A673 (cell line): ENCODE measurements around the gene TMEM61.

Source experiments
- EZH2 ChIP-seq: fragments of 200-600 bp; sonication (generic); IDR thresholded peaks from 2 replicates; pipeline ENCODE4 v1.6.1; 2017; ENCODE audit warnings: borderline replicate concordance, low read depth, mild to moderate bottlenecking, mixed read lengths, antibody characterized with exemption, low read length; ENCODE audit not compliant: poor library complexity, severe bottlenecking
- TF ChIP-seq, protein P1 (sequence below): fragments of 300-800, 200-600 bp; sonication (generic); conservative IDR thresholded peaks from 2 replicates; pipeline ENCODE4 v1.5.1; 2017; ENCODE audit warnings: low read depth, mild to moderate bottlenecking, antibody characterized with exemption, low read length, moderate library complexity, mixed read lengths

DNA sequence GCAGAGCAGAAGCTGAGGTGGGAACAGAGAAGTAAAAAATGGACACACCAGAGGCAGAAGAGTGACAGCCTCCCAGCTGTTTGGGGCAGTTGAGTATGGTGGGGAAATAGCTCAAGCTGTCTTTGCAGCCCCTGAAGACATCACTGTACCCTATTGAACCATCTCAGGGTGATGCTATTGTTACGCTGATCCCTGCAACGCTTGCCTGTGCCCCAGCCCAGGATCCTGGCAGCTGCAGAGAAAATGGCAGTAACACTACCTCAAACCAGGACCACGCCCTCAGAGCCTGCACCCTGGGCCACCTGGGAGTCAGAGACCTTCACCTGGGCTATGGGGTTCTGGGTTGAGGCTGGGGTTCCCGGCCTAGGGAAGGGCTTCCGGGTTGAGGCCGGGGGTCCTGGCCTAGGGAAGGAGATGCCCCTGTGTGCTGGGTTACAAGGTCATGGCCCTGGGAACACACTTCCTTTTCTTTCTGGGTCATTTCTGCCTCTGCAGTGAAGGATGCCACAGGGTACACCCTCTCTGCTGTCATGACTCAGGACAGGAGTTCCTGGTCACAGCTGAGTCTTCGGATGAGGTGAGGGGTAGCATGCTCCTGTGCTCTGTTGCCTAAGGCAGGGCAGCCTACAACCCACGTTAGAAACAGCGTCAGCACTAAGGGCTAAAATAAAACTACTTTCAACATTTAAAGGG, 29.9 kb downstream of the TMEM61 start:
- TF ChIP-seq, protein P1, sequence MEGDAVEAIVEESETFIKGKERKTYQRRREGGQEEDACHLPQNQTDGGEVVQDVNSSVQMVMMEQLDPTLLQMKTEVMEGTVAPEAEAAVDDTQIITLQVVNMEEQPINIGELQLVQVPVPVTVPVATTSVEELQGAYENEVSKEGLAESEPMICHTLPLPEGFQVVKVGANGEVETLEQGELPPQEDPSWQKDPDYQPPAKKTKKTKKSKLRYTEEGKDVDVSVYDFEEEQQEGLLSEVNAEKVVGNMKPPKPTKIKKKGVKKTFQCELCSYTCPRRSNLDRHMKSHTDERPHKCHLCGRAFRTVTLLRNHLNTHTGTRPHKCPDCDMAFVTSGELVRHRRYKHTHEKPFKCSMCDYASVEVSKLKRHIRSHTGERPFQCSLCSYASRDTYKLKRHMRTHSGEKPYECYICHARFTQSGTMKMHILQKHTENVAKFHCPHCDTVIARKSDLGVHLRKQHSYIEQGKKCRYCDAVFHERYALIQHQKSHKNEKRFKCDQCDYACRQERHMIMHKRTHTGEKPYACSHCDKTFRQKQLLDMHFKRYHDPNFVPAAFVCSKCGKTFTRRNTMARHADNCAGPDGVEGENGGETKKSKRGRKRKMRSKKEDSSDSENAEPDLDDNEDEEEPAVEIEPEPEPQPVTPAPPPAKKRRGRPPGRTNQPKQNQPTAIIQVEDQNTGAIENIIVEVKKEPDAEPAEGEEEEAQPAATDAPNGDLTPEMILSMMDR = no peak
- no peak for TF ChIP-seq EZH2
